SHP77 treated with DMSO at 0.1 percent for 48 hours (cell line): Measurements from ENCODE around the gene NECAB2.
"Not testable (repeated sequence)": the region's sequence is repeated elsewhere in the genome, so short reads cannot be mapped to it uniquely, and the experiment has no call there.

Experiments
- DNase-seq: peaks from one replicate; lab custom pipeline; 2025; lab: John Stamatoyannopoulos, UW

The NECAB2 gene

GRCh38 chr16:83936581-83937165 is 31.4 kb upstream of the NECAB2 start:
- DNase-seq, result no peak

- no peak for DNase-seq
Measured at GRCh38 chr16:83937267-83937666, 30.8 kb upstream of the NECAB2 start.

- DNase-seq, result no peak
Measured at GRCh38 chr16:83937922-83938885, 29.8 kb upstream of the NECAB2 start.

- no peak for DNase-seq
Measured at GRCh38 chr16:83939266-83939855, 28.7 kb upstream of the NECAB2 start.

- no peak for DNase-seq
Measured at GRCh38 chr16:83940119-83940518, 27.9 kb upstream of the NECAB2 start.

- no peak for DNase-seq
Measured at GRCh38 chr16:83940630-83941378, 27.2 kb upstream of the NECAB2 start.

GRCh38 chr16:83941546-83941945 is 26.5 kb upstream of the NECAB2 start:
- not testable (repeated sequence) for DNase-seq

- no peak for DNase-seq
Measured at GRCh38 chr16:83942074-83942473, 26.0 kb upstream of the NECAB2 start.

- DNase-seq, result no peak
Measured at GRCh38 chr16:83942815-83943515, 25.1 kb upstream of the NECAB2 start.

- DNase-seq, result no peak
Measured at GRCh38 chr16:83943516-83944050, 24.5 kb upstream of the NECAB2 start.

- DNase-seq, result no peak
Measured at GRCh38 chr16:83945587-83945986, 22.5 kb upstream of the NECAB2 start.

GRCh38 chr16:83946154-83946780 is 21.8 kb upstream of the NECAB2 start:
- no peak for DNase-seq

- no peak for DNase-seq
Measured at GRCh38 chr16:83946781-83947566, 21.1 kb upstream of the NECAB2 start.

- DNase-seq, result no peak
Measured at GRCh38 chr16:83947642-83948234, 20.3 kb upstream of the NECAB2 start.

- DNase-seq, result no peak
Measured at GRCh38 chr16:83948914-83949723, 18.9 kb upstream of the NECAB2 start.

GRCh38 chr16:83949724-83950001 is 18.4 kb upstream of the NECAB2 start:
- DNase-seq, result no peak

- not testable (repeated sequence) for DNase-seq
Measured at GRCh38 chr16:83950862-83951399, 17.1 kb upstream of the NECAB2 start.

GRCh38 chr16:83951544-83951943 is 16.5 kb upstream of the NECAB2 start:
- DNase-seq, result no peak

- peak; percentile 73 for DNase-seq
Measured at GRCh38 chr16:83952587-83952939, 15.5 kb upstream of the NECAB2 start.
